ENCODE data around the gene URGCP. TPM values are rescaled to one million over a fixed set of nuclear protein-coding genes. Genes with fewer than 3 reads are reported as not detected.
A peak's percentile ranks its signal among the peaks of the same experiment; 100 is the strongest.
"Not testable (repeated sequence)": the region's sequence is repeated elsewhere in the genome, so short reads cannot be mapped to it uniquely, and the experiment has no call there.

The URGCP gene
- total RNA-seq, 1 donor from 2014 or later = 20.6 TPM

GRCh38 chr7:43905956-43906330 lies 453 bp downstream of the URGCP start:
- peak; percentile 11 for ATAC-seq

- ATAC-seq = peak; percentile 80
Observed at GRCh38 chr7:43905209-43905946, 1.0 kb downstream of the URGCP start.

GRCh38 chr7:43904533-43905208 lies 1.7 kb downstream of the URGCP start:
- peak; percentile 60 for ATAC-seq

- no peak for ATAC-seq
Observed at GRCh38 chr7:43902542-43903054, 3.8 kb downstream of the URGCP start.

- ATAC-seq = not testable (repeated sequence)
Observed at GRCh38 chr7:43898571-43898970, 7.8 kb downstream of the URGCP start.

- ATAC-seq = no peak
Observed at GRCh38 chr7:43895847-43896415, 10.5 kb downstream of the URGCP start.

GRCh38 chr7:43891069-43891955 lies 15.1 kb downstream of the URGCP start:
- ATAC-seq = no peak

- ATAC-seq = peak; percentile 33
Observed at GRCh38 chr7:43890468-43890867, 15.9 kb downstream of the URGCP start.

- ATAC-seq = peak; percentile 32
Observed at GRCh38 chr7:43888993-43889945, 17.1 kb downstream of the URGCP start.

- no peak for ATAC-seq
Observed at GRCh38 chr7:43884617-43885016, 21.8 kb downstream of the URGCP start.

GRCh38 chr7:43884209-43884608 lies 22.2 kb downstream of the URGCP start:
- no peak for ATAC-seq

GRCh38 chr7:43880596-43880995 lies 25.8 kb downstream of the URGCP start:
- ATAC-seq = no peak

GRCh38 chr7:43879477-43879876 lies 26.9 kb downstream of the URGCP start:
- ATAC-seq = peak; percentile 69

GRCh38 chr7:43878867-43879266 lies 27.5 kb downstream of the URGCP start:
- no peak for ATAC-seq

GRCh38 chr7:43877968-43878864 lies 28.2 kb downstream of the URGCP start:
- no peak for ATAC-seq

- ATAC-seq = no peak
Observed at GRCh38 chr7:43876976-43877745, 29.2 kb downstream of the URGCP start.

GRCh38 chr7:43876241-43876640 lies 30.2 kb downstream of the URGCP start:
- no peak for ATAC-seq

- peak; percentile 62 for ATAC-seq
Observed at GRCh38 chr7:43873300-43873699, 33.1 kb downstream of the URGCP start.

GRCh38 chr7:43872406-43873110 lies 33.8 kb downstream of the URGCP start:
- ATAC-seq = peak; percentile 54

Data from esophagus mucosa (tissue), 1 donor.